Endodermal cell (in vitro differentiated cells): Measurements from ENCODE around the gene EVA1C. TPM values are rescaled to one million over a fixed set of nuclear protein-coding genes. Genes with fewer than 3 reads are reported as not detected.

ENCODE experiments used
- DNase-seq: peaks from one replicate; pipeline ENCODE4 v3.0.0-alpha.2; 2017
- H3K27ac ChIP-seq: 2 replicates; pipeline ENCODE4 v1.5.1; 2013; ENCODE audit warnings: mild to moderate bottlenecking, low read depth, low read length, moderate library complexity
- H3K27me3 ChIP-seq: 2 replicates; pipeline ENCODE4 v1.6.1; 2013; ENCODE audit warnings: mild to moderate bottlenecking, low read length, moderate library complexity; ENCODE audit not compliant: insufficient read depth, control insufficient read depth, poor library complexity, severe bottlenecking
- H3K36me3 ChIP-seq: 2 replicates; pipeline ENCODE4 v1.7.0; 2013; ENCODE audit warnings: mild to moderate bottlenecking, low read length, moderate library complexity; ENCODE audit not compliant: control insufficient read depth, insufficient read depth
- H3K4me1 ChIP-seq: one replicate; pipeline ENCODE4 v1.7.0; 2013; ENCODE audit warnings: low read length; ENCODE audit not compliant: control insufficient read depth, insufficient read depth
- H3K4me3 ChIP-seq: 2 replicates; pipeline ENCODE4 v1.5.1; 2013; ENCODE audit warnings: mild to moderate bottlenecking, low read length, moderate library complexity
- H3K9ac ChIP-seq: 2 replicates; pipeline ENCODE4 v1.6.1; 2013; ENCODE audit warnings: mild to moderate bottlenecking, low read length, moderate library complexity; ENCODE audit not compliant: poor library complexity, severe bottlenecking; ENCODE audit errors: extremely low read depth
- H3K9me3 ChIP-seq: 2 replicates; pipeline ENCODE4 v1.6.1; 2013; ENCODE audit warnings: mild to moderate bottlenecking, low read length, moderate library complexity; ENCODE audit not compliant: control insufficient read depth
- H3K27ac Mint-ChIP-seq: 2 replicates; pipeline ENCODE4 v1.8.0; 2020; ENCODE audit warnings: mixed read lengths
- H3K27me3 Mint-ChIP-seq: 2 replicates; pipeline ENCODE4 v1.8.0; 2021; ENCODE audit warnings: mild to moderate bottlenecking, mixed read lengths; ENCODE audit not compliant: insufficient read depth
- H3K36me3 Mint-ChIP-seq: 2 replicates; pipeline ENCODE4 v1.8.0; 2020; ENCODE audit warnings: low read depth, mixed read lengths
- H3K4me1 Mint-ChIP-seq: 2 replicates; pipeline ENCODE4 v1.8.0; 2020; ENCODE audit warnings: mixed read lengths
- H3K4me3 Mint-ChIP-seq: 2 replicates; pipeline ENCODE4 v1.8.0; 2020; ENCODE audit warnings: mild to moderate bottlenecking, moderate library complexity, mixed read lengths
- H3K9me3 Mint-ChIP-seq: 2 replicates; pipeline ENCODE4 v1.8.0; 2020; ENCODE audit warnings: mild to moderate bottlenecking, mixed read lengths
- WGBS, 2 experiments: methylation state at CpG; one replicate each; pipeline versions ENCODE4 v1.1.5 to v1.1.7; 2013; ENCODE audit warnings: missing lambda C conversion rate in 2 of 2, mixed read lengths in 1 of 2; ENCODE audit not compliant: insufficient coverage in 1 of 2, insufficient read length in 1 of 2; 5-methylcytosine and 5-hydroxymethylcytosine counted together
- total RNA-seq, 2 donors: library from RNA; stranded (reverse); fragmentation: NEBNext Ultra II Directional in 1 of 2; extraction: Animal tissue kit (Norgen Biotek cat#: 25700) in 1 of 2; gene quantifications; 2 replicates in 1 of 2; 3 replicates in 1 of 2; pipeline ENCODE4 v1.2.1, GENCODE V29; 2021
- TF ChIP-seq, protein P1 (sequence below): fragments of 200-600 bp; sonication (generic); conservative IDR thresholded peaks from 2 replicates; pipeline ENCODE4 v1.5.0; 2021; ENCODE audit warnings: antibody characterized with exemption, mild to moderate bottlenecking

The EVA1C gene
- total RNA-seq, 2 donors from 2014 or later: 0.68 TPM; not detected in 1

DNA sequence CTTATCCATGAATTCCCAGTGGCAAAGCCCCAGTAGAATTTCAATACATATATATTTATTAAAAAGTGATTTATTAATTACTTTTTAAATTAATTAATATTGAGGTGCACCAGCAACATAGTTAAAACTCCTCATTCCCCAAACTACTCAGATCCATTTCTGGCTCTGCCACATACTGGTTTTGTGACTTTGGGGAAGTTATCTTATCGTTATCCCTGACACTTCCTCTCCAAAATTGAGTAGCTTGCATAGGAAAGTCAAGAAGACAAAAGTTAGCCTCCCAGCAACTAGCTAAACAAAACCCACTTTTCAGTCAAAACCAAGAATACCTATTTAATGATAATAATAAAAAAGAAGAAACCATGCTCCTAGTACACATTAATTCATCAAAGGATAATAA lies 136.9 kb downstream of the EVA1C start:
- WGBS, 2 experiments: 85% methylated on average over 1 of the region's 1 CpG; no CpG with 5 or more reads in 1 of the 2 experiments
- no peak overlapping the region for H3K27ac ChIP-seq
- TF ChIP-seq, protein P1, sequence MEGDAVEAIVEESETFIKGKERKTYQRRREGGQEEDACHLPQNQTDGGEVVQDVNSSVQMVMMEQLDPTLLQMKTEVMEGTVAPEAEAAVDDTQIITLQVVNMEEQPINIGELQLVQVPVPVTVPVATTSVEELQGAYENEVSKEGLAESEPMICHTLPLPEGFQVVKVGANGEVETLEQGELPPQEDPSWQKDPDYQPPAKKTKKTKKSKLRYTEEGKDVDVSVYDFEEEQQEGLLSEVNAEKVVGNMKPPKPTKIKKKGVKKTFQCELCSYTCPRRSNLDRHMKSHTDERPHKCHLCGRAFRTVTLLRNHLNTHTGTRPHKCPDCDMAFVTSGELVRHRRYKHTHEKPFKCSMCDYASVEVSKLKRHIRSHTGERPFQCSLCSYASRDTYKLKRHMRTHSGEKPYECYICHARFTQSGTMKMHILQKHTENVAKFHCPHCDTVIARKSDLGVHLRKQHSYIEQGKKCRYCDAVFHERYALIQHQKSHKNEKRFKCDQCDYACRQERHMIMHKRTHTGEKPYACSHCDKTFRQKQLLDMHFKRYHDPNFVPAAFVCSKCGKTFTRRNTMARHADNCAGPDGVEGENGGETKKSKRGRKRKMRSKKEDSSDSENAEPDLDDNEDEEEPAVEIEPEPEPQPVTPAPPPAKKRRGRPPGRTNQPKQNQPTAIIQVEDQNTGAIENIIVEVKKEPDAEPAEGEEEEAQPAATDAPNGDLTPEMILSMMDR: no peak

GRCh38 chr21:32549886-32550285 lies 137.4 kb downstream of the EVA1C start:
- H3K4me1 Mint-ChIP-seq: peaks cover 4% of the 10 kb centered on the region
- TF ChIP-seq, protein P1: no peak
- H3K27ac Mint-ChIP-seq: no peak overlapping the region
- no peak overlapping the region for H3K4me3 Mint-ChIP-seq
- no peak overlapping the region for H3K9ac ChIP-seq
- no peaks in the 10 kb centered on the region for H3K36me3 ChIP-seq
- WGBS, 2 experiments: 88 to 100% methylated on average over 2 to 3 of the region's 3 CpGs
- H3K4me1 ChIP-seq: no peaks in the 10 kb centered on the region
- DNase-seq: no peak
- no peaks in the 10 kb centered on the region for H3K9me3 Mint-ChIP-seq
- H3K27me3 Mint-ChIP-seq: peaks cover 2% of the 10 kb centered on the region
- no peak overlapping the region for H3K4me3 ChIP-seq
- H3K27me3 ChIP-seq: no peaks in the 10 kb centered on the region
- H3K9me3 ChIP-seq: no peaks in the 10 kb centered on the region
- H3K27ac ChIP-seq: no peak overlapping the region
- H3K36me3 Mint-ChIP-seq: no peaks in the 10 kb centered on the region

More for the DNA sequence above, 136.9 kb downstream of the EVA1C start:
- Histone ChIP-seq H3K9me3 (no peaks in the 10 kb centered on the region), H3K27me3 (no peaks in the 10 kb centered on the region), H3K36me3 (no peaks in the 10 kb centered on the region), H3K4me1 (no peaks in the 10 kb centered on the region), H3K4me3 (no peak overlapping the region), H3K9ac (no peak overlapping the region)
- no peak overlapping the region for H3K27ac Mint-ChIP-seq
- peaks cover 4% of the 10 kb centered on the region for H3K4me1 Mint-ChIP-seq
- H3K4me3 Mint-ChIP-seq: no peak overlapping the region
- peaks cover 2% of the 10 kb centered on the region for H3K27me3 Mint-ChIP-seq
- H3K9me3 Mint-ChIP-seq: no peaks in the 10 kb centered on the region
- no peaks in the 10 kb centered on the region for H3K36me3 Mint-ChIP-seq
- no peak for DNase-seq

DNA sequence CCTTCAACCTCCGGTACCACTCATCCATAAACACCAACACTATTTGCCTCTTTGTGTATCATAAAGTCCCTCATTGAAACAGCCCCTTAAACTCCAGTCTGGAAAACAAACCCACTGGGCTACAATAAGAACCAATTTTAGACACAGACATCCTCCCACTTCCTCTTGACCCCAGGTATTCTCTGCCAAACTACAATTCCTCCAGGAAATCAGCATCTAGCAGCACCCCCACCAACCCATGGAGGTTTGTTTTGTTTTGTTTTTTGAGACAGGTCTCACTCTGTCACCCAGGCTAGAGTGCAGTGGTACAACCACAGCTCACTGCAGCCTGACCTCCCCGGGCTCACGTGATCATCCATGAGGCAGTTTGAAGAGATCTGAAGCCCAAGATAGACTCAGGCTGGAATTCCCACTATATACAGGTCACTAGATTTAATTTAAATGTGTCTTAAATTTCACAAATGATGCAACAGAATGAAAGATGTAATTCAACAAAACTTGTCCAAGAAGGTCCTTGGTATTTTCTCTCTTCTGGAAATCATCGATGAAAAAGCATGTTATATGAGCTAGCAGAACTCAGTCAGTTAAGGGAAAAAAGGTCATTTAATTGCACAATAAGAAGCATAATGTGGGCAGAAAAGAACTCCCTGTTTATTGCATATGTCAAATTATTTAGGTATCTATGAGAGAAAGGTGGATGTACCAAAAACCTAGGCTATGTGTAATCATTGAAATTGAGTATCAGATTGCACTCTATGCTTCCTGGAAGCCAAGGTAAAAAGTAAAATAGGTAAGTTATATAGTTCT lies 142.5 kb downstream of the EVA1C start:
- peaks cover 5% of the 10 kb centered on the region for H3K4me1 Mint-ChIP-seq

More for the DNA sequence above, 142.5 kb downstream of the EVA1C start:
- Histone ChIP-seq H3K4me3 (no peak overlapping the region), H3K36me3 (no peaks in the 10 kb centered on the region), H3K9ac (no peak overlapping the region), H3K4me1 (no peaks in the 10 kb centered on the region), H3K27me3 (no peaks in the 10 kb centered on the region), H3K9me3 (no peaks in the 10 kb centered on the region), H3K27ac (no peak overlapping the region)
- DNase-seq: no peak
- Mint-ChIP-seq H3K9me3 (no peaks in the 10 kb centered on the region), H3K27ac (no peak overlapping the region), H3K27me3 (peaks cover 2% of the 10 kb centered on the region), H3K36me3 (no peaks in the 10 kb centered on the region), H3K4me3 (no peak overlapping the region)
- WGBS, 2 experiments: 92 to 94% methylated on average over 2 to 4 of the region's 4 CpGs
- TF ChIP-seq, protein P1: no peak
